Ascending aorta (tissue), 2 donors: ENCODE measurements around the gene RLF. TPM values are rescaled to one million over a fixed set of nuclear protein-coding genes. Genes with fewer than 3 reads are reported as not detected.
A peak's percentile ranks its signal among the peaks of the same experiment; 100 is the strongest.

Experiments
- DNase-seq, 2 donors: peaks; one replicate each; pipeline ENCODE4 v3.0.0-alpha.2; 2019; ENCODE audit warnings: low spot score in 2 of 2
- H3K27ac ChIP-seq, 2 donors: fragments of 200-600 bp; sonication (generic); one replicate each; pipeline ENCODE4 v1.5.1; 2016 to 2017; ENCODE audit warnings: mild to moderate bottlenecking in 1 of 2
- H3K27me3 ChIP-seq: fragments of 200-600 bp; sonication (generic); one replicate; pipeline ENCODE4 v1.5.1; 2017
- H3K36me3 ChIP-seq, 2 donors: fragments of 200-600 bp; sonication (generic); one replicate each; pipeline ENCODE4 v1.5.1; 2016
- H3K4me1 ChIP-seq, 2 donors: fragments of 200-600 bp; sonication (generic); one replicate each; pipeline ENCODE4 v1.5.1; 2016 to 2017; ENCODE audit warnings: mild to moderate bottlenecking in 1 of 2
- H3K4me3 ChIP-seq, 2 donors: fragments of 200-600 bp; sonication (generic); one replicate each; pipeline ENCODE4 v1.5.1; 2016 to 2017; ENCODE audit warnings: mild to moderate bottlenecking in 1 of 2
- H3K9me3 ChIP-seq, 2 donors: fragments of 200-600 bp; sonication (generic); one replicate each; pipeline ENCODE4 v1.5.1; 2016
- CTCF ChIP-seq, 3 experiments: fragments of 200-600 bp in 2 of 3; fragments of 450-650 bp in 1 of 3; sonication (generic) in 2 of 3; IDR thresholded peaks; one replicate each; pipeline ENCODE4 v1.5.1; 2016 to 2019; ENCODE audit warnings: antibody characterized with exemption in 3 of 3, mild to moderate bottlenecking in 1 of 3, moderate library complexity in 1 of 3
- intact Hi-C: fragments of 100-400 bp; cut with DNase I; formaldehyde crosslinking; loops from one replicate; pipeline ENCODE4 v1.15.1; 2023
- total RNA-seq: library from RNA; depleted of rRNA; stranded (reverse); fragments of >200 nt; gene quantifications from one replicate; pipeline ENCODE4 v1.1.0, GENCODE V29; 2016

RLF gene
- total RNA-seq, 1 donor from 2014 or later: 7.1 TPM

GRCh38 chr1:40132383-40133311, 28.5 kb upstream of the RLF start:
- Histone ChIP-seq H3K9me3 (no peaks in the 10 kb centered on the region), H3K27ac (no peak overlapping the region), H3K27me3 (no peaks in the 10 kb centered on the region), H3K4me1 (no peaks in the 10 kb centered on the region), H3K4me3 (peak overlapping the region in 1 of 2 donors; percentile 46), H3K36me3 (no peaks in the 10 kb centered on the region)
- no peak for TF ChIP-seq CTCF (IDR thresholded peaks at IDR 0.05)
- DNase-seq: no peak
- intact Hi-C loops: no loop called here

- DNase-seq: no peak
- no peaks in the 10 kb centered on the region for H3K9me3 ChIP-seq
- H3K4me1 ChIP-seq: no peaks in the 10 kb centered on the region
- peak overlapping the region in 1 of 2 donors; percentile 46 for H3K4me3 ChIP-seq
- no peaks in the 10 kb centered on the region for H3K27me3 ChIP-seq
- no peak overlapping the region for H3K27ac ChIP-seq
- no peak for TF ChIP-seq CTCF (IDR thresholded peaks at IDR 0.05)
- H3K36me3 ChIP-seq: no peaks in the 10 kb centered on the region
- intact Hi-C loops: no loop called here
Measured at GRCh38 chr1:40133312-40133665, 27.9 kb upstream of the RLF start.

- H3K4me3 ChIP-seq: no peak overlapping the region
- H3K27me3 ChIP-seq: no peaks in the 10 kb centered on the region
- no peaks in the 10 kb centered on the region for H3K4me1 ChIP-seq
- DNase-seq: no peak
- no peak overlapping the region for H3K27ac ChIP-seq
- H3K36me3 ChIP-seq: no peaks in the 10 kb centered on the region
- intact Hi-C loops: no loop called here
- no peaks in the 10 kb centered on the region for H3K9me3 ChIP-seq
- TF ChIP-seq CTCF (IDR thresholded peaks at IDR 0.05): no peak
Measured at GRCh38 chr1:40133839-40134238, 27.3 kb upstream of the RLF start.

GRCh38 chr1:40140211-40140973, 20.8 kb upstream of the RLF start:
- Histone ChIP-seq H3K9me3 (no peaks in the 10 kb centered on the region), H3K4me1 (no peaks in the 10 kb centered on the region), H3K27me3 (no peaks in the 10 kb centered on the region), H3K27ac (no peak overlapping the region), H3K36me3 (no peaks in the 10 kb centered on the region), H3K4me3 (no peak overlapping the region)
- no peak for TF ChIP-seq CTCF (IDR thresholded peaks at IDR 0.05)
- DNase-seq: no peak
- intact Hi-C loops: no loop called here

- no peak overlapping the region for H3K27ac ChIP-seq
- intact Hi-C loops: no loop called here
Measured at GRCh38 chr1:40141878-40142535, 19.2 kb upstream of the RLF start.

More at GRCh38 chr1:40141878-40142535, 19.2 kb upstream of the RLF start:
- TF ChIP-seq CTCF (IDR thresholded peaks at IDR 0.05): no peak
- Histone ChIP-seq H3K27me3 (no peaks in the 10 kb centered on the region), H3K36me3 (no peaks in the 10 kb centered on the region), H3K9me3 (no peaks in the 10 kb centered on the region), H3K4me3 (no peak overlapping the region), H3K4me1 (no peaks in the 10 kb centered on the region)
- no peak for DNase-seq
